HG03442 (cell line): ENCODE results near the gene FIBP.

ENCODE experiments used
- ATAC-seq: cut with Tn5 transposase; IDR thresholded peaks from one replicate; pipeline ENCODE4 v1.9.1; 2021; ENCODE audit warnings: mild to moderate bottlenecking, moderate library complexity; ENCODE audit not compliant: unreplicated experiment

FIBP gene

GRCh38 chr11:65871811-65872548 is 16.3 kb downstream of the FIBP start:
- no peak for ATAC-seq

DNA sequence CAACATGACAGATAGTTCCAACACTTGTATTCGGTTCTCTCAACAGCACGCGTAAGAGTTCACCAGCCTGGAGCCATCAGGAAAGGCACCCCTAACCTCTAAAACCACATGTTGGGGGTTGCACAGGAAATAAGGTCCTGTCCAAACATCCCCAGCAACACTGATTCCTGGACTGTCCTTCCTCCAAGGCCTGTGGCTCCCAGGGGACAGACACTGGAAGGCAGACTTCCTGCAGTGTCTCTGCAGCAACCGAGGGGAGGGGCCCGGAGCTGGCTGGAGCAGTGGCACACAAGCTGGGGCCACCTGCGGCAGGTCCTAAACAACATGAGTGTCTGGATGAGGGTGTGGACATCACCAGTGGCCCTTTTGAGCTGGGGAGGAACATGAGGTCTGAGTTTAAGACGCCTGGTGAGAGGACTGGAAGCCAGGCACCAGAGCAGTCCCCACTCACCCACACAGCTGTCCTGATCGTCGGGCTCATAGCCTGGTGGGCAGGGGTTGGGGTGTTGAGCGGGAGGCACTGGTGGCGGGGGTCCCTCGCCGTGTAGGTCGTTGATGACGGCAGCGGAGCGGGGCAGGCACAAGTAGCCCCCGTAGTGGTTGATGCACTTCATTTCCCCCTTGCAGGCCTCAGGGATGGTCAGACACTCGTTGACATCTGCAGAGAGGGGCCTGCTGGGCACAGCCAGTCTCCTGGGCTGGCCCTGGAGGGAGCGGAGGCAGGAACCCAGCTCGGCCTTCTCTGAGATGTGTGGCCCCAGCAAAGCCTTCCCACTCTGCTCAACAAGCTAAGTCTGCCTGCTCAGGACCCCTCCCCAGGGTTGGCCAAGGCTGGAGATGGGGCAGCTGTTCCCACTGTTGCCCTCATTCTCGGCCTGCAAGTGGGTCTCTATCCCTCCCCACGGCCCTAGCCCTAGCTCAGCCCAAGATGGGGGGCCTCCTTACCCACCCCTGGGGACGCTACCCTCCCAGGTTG is 17.3 kb downstream of the FIBP start:
- no peak for ATAC-seq

- ATAC-seq: no peak
These were observed 18.0 kb downstream of the FIBP start for GRCh38 chr11:65870307-65870658.

DNA sequence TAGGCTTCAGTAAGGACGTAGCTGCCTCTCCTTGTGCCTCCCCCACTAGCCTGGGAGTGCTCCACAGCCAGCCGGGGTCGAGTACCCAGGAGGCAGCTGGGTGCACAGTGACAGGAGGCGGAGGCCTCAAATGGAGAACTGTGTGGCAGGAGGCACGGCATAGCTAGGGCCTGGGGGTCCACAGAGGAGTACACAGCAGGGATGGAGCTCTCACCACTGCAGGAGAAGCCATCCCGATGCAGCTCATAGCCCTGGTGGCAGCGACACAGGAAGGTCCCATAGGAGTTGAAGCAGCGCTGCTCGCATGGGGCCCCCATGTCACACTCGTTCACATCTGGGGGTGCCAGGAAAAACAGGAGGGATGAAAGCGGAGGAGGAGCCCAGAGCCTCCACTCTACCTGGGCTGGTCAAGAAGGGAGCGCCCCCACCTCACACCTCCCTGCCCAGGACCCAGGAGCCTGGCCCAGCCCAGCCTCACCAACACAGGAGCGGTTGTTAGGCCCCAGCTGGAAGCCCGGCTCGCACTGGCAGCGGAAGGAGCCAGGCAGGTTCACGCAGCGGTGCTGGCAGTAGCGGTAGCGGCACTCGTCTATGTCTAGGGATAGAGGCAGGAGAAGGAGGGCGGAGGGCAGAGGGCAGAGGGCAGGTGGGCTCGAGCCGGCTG is 18.5 kb downstream of the FIBP start:
- ATAC-seq: no peak

DNA sequence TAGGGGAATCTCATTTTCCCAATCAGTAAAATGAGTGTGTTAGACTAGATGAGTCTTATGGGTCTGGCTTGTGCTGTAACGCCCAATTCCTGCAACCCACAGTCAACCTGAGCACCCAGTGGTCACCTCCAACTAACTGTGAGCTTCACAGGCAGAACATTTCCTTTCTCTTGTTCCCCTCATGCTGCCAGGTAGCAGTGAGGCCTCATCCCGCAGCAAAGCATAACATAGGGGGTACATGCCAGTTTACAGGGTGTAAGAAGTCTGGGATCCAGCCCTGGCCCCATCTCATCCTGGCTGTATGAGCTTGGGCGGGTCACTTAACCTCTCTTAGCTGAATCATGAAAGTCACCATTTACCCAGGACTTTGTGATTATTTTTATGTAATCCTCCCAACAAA is 19.4 kb downstream of the FIBP start:
- no peak for ATAC-seq

DNA sequence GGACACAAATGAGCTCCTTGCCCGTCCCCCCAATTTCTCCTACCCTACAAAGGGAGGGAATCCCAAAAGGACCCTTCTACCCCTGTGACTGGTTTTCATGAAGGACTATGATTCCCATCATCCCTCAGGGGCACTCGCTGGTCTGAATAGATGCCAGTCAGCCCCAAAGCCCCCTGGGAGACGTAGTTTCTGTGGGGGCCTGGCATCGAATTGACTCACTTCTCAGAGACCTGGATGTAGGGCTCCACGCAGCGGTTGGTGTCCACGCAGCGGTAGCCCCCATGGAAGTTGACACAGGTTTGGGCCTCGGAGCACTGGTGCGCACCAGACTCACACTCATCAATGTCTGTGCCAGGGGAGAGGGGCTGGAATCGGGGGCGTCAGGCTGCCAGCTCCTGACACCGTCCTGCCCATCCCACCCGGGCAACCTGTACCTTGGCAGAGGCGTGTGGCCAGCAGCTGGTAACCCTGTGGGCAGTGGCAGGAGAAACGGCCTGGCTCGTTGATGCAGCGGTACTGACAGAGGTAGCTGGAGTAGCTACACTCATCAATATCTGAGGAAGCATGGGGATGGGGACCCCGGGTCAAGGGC is 20.1 kb downstream of the FIBP start:
- no peak for ATAC-seq

- no peak for ATAC-seq
These were observed 20.8 kb downstream of the FIBP start for GRCh38 chr11:65867284-65868071.

DNA sequence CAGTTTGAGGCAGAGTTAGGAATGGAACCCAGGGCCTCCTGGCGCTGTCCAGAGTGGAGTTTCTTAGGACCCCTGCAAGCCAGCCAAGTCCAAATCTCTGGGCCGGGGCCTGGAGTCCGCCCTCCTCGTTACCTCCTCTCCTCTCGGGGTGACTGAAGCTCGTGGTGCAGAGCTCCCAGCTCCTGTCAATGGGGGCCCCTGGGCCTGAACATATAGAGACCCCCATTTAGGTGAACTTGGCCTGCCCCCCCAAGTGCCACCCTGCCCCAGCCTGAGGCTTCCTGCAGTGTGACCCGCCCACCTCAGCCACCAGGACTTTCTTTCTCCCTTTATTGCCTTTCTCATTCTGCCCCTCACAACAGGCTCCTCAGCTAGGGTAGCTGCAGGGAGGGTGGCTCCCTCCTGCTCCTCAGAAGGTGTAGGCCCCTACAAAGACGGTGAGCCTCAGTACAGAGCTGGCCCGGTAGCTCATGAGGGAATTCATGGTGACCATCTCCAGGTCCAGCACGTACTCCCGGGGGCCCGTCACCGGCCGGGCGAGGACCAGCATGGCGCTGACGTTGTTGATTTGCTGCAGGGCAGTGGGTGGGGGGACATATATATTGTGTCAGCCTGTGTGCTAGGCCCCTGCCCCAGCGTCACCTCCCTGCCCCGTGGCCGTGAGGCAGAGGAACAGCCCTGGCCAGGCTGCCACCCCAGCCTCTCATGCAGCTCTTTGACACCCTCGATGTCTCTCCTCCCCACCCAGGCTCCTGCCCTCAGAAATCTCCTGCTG is 21.6 kb downstream of the FIBP start:
- ATAC-seq: no peak

DNA sequence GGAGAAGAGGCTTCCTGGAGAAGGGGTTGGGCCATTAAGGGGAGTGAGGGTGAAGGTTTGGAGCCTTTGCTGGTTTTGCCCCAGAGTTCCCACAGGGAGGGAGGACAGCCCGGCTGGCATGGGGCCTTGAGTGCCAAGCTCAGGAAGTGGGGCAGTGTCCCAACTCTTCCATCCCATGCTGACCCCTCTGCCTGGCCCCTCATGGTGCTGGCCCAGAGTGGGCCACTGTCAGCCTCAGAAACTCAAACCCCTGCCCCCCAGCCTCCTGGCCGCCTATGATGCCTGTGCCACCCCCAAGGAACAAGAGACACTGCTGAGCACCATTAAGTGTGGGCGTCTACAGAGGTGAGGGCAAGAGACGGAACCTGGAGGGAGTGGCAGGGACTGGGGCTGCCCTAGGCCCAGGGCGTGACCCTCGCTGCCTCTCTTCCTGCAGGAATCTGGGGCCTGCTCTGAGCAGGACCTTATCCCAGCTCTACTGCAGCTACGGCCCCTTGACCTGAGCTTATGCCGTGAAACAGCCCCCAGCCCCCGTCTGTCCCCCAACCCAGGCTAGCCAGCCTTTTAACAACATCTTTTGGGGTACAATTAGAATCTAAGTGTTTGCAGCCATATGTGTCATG is 22.6 kb downstream of the FIBP start:
- no peak for ATAC-seq

GRCh38 chr11:65864706-65865471 is 23.4 kb downstream of the FIBP start:
- ATAC-seq: no peak

- no peak for ATAC-seq
These were observed 24.2 kb downstream of the FIBP start for GRCh38 chr11:65863889-65864705.

GRCh38 chr11:65862941-65863888 is 25.1 kb downstream of the FIBP start:
- ATAC-seq: no peak

DNA sequence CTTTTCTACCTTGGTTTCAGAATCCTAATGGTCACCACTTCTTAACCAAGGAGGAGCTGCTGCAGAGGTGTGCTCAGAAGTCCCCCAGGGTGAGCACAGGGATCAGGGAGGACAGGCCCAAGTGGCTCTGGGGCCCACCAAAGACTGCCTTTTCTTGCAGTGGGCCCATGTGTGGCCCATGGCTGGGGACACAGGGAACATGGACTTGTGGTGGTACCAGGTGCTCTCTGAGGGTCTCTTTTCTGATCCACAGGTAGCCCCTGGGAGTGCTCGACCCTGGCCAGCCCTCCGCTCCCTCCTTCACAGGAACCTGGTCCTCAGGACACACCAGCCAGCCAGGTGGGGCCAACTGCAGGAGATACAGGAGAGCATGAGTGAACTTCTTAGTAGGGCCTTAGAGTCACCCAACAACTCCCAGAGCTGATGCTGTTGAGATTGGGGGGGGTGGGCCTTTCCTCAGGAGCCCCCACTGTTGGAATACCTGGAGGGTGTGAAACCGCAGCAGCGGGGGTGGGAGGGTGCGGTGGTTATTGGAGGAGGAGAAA is 26.0 kb downstream of the FIBP start:
- no peak for ATAC-seq

DNA sequence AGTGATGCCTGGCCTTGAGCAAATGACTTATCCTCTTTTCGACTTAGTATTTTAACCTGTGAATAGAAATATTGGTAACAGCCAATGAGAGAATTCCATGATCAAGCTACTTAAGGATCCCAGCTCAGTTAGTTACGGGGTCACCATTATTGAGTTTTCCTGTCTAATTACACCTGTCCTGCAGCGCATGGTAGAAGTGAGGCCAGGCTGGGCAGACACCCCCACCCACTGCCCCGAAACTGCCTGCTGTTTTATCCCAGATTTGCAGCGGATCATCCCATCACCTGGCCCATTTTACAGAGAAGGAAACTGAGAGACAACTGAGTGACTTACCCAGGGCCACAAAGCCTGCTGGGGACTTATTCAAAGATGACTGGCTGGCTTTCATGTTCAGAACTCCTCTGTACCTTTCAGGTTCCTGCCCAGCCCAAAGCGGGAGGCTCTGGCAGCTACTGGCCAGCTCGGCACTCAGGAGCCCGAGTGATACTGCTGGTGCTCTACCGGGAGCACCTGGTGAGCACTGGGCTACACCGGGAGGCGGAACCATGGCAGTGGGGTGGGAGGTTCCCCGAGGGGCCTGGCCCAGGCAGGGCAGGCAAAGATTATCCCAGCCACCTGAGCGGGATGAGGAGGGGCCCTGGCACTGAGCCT is 26.6 kb downstream of the FIBP start:
- no peak for ATAC-seq

DNA sequence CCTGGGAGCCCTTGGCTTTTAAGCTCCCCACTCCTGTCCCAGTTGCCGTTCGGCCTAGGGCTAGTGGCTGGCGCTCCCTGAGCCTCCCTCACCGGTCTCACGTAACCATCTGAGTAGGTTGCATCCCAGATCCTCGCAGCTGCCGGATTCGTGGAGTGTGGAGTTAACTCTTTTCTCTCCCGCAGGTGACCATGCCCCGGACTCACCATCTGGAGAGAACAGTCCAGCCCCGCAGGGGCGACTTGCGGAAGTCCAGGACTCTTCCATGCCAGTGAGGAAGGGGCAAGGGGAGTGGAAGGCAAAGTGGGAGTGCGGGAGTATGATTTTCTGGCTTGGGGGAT is 27.1 kb downstream of the FIBP start:
- no peak for ATAC-seq
